HCEC 1CT (cell line): Measurements from ENCODE around the gene THAP7.

Experiments used
- DNase-seq: peaks from one replicate; pipeline ENCODE4 v3.0.0-alpha.2; 2017

The THAP7 gene

GRCh38 chr22:20962491-20962945 lies 39.4 kb downstream of the THAP7 start:
- no peak for DNase-seq

- no peak for DNase-seq
Observed at GRCh38 chr22:20960609-20961008, 41.3 kb downstream of the THAP7 start.

GRCh38 chr22:20959578-20960461 lies 42.1 kb downstream of the THAP7 start:
- DNase-seq, result no peak

- DNase-seq, result no peak
Observed at GRCh38 chr22:20957683-20958431, 44.1 kb downstream of the THAP7 start.

GRCh38 chr22:20957102-20957682 lies 44.7 kb downstream of the THAP7 start:
- DNase-seq, result peak; percentile 9

GRCh38 chr22:20956258-20957101 lies 45.4 kb downstream of the THAP7 start:
- DNase-seq, result peak; percentile 17

GRCh38 chr22:20955548-20955947 lies 46.4 kb downstream of the THAP7 start:
- no peak for DNase-seq

GRCh38 chr22:20953668-20954500 lies 48.0 kb downstream of the THAP7 start:
- no peak for DNase-seq

GRCh38 chr22:20953342-20953608 lies 48.6 kb downstream of the THAP7 start:
- no peak for DNase-seq

GRCh38 chr22:20952544-20953341 lies 49.2 kb downstream of the THAP7 start:
- no peak for DNase-seq

- no peak for DNase-seq
Observed at GRCh38 chr22:20951932-20952380, 50.0 kb downstream of the THAP7 start.

GRCh38 chr22:20951151-20951931 lies 50.6 kb downstream of the THAP7 start:
- no peak for DNase-seq

- no peak for DNase-seq
Observed at GRCh38 chr22:20949698-20950183, 52.2 kb downstream of the THAP7 start.
